Ureter (tissue), 1 donor: ENCODE measurements around the gene NRXN2. TPM values are rescaled to one million over a fixed set of nuclear protein-coding genes. Genes with fewer than 3 reads are reported as not detected.

Experiments
- DNase-seq: peaks from one replicate; pipeline ENCODE4 v3.0.0-alpha.2; 2020; ENCODE audit warnings: low spot score
- total RNA-seq: library from RNA; stranded (reverse); gene quantifications from one replicate; pipeline ENCODE4 v1.2.4, GENCODE V29; 2023
- donor health status: DM: yes; HTN: yes; CAD: no.

The NRXN2 gene
- total RNA-seq, 1 donor from 2014 or later = 11.6 TPM

DNA sequence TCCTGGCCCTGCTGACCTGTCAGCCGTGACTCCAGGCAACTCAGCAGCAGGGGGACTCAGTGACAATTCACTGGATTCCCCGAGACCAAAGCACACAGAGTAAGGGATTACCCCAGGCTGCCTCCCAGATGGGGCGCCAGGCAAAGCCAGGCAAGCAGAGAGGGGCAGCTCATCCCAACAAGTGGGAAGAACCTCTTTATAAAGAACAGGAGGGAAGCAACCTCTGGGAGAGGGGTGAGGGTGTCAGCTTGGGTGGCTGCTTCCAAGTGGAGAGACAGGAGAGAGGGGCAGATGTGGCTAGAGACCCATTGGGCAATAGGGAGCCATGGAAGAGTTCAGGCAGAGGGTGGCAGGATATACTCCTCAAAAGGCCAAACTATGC is 130.8 kb downstream of the NRXN2 start:
- DNase-seq = no peak

GRCh38 chr11:64591257-64592233 is 131.5 kb downstream of the NRXN2 start:
- no peak for DNase-seq

- no peak for DNase-seq
These were observed 132.2 kb downstream of the NRXN2 start, which contains the start of gene SLC22A12 for GRCh38 chr11:64590763-64591221. SLC22A12 (plus strand) TSS chr11:64591220; CDS start chr11:64591557, 337 bp downstream.

DNA sequence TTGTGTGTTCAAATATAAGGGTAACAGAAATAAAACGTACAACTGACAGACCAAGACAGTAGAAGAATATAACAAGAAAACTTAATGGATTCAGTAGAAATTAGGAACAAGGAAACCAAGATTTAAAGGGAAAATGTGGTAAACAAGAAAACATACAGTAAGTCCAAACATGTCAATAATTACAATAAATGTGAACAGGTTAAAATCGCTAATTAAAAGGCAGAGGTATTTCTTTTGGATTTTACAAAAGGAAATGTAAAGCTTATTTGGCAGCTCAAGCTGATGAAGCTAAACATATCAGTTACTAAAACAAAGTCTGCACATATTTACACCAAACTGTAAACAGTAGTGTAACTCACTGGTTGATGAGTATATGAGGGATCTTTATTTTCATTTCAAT is 134.3 kb downstream of the NRXN2 start:
- no peak for DNase-seq

- DNase-seq = no peak
These were observed 136.6 kb downstream of the NRXN2 start for GRCh38 chr11:64586366-64586765.

GRCh38 chr11:64585150-64585549 is 137.8 kb downstream of the NRXN2 start:
- no peak for DNase-seq

- no peak for DNase-seq
These were observed 139.4 kb downstream of the NRXN2 start for GRCh38 chr11:64583296-64584262.

DNA sequence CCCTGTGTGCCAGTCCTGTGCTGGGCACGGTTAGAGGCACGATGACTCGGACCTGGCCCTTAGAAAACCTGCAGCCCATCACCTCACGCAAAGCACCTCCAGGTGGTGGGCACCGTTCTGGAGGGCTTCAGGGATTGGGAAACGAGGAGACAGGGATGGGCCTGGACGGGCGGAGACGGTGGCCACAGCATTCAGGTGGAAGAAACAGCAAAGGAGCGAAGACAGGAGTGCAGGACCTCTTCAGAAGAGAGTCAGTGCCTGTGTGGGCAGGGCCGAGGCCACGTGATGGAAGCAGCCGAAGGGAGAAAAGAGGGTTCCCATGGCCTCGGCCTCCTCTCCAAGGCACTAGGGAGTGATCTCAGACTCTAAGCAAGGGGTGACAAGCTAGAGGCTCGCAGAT is 140.1 kb downstream of the NRXN2 start:
- DNase-seq = no peak

- no peak for DNase-seq
These were observed 141.9 kb downstream of the NRXN2 start for GRCh38 chr11:64581057-64581523.

DNA sequence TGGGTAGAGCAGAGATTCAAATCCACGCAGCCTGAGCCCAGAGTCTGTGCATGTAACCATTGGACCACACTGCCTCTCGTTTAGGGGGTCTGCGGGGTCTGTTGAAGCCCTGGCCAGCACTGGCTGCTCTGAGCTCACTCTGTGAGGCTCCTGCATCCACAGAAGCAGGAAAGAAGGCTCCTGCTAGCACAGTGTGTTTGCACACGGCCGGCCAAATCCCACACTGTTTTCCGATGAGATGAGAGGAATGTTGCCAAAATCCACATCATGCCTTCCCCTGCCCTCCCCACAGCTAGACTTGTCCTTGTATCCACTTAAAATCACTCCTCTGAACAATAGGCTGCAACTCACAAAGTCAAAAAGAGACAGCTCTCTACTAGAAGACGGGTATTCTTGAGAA is 142.6 kb downstream of the NRXN2 start:
- no peak for DNase-seq

DNA sequence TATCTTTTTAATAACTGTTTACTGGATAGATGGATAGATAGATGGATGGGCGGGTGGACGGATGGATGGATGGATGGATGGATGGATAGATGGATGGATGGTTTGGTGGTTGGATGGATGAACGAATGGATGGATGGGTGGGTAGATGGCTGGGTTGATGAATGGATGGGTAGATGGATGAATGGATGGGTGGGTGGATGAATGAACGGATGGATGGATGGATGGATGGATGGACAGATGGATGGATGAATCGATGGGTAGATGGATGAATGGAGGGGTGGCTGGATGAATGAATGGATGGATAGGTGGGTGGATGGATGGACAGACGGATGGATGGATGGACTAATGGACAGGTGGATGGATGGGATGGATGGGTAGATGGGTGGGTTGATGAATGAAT is 145.8 kb downstream of the NRXN2 start:
- DNase-seq = no peak

GRCh38 chr11:64572143-64572542 is 150.9 kb downstream of the NRXN2 start:
- DNase-seq = no peak

DNA sequence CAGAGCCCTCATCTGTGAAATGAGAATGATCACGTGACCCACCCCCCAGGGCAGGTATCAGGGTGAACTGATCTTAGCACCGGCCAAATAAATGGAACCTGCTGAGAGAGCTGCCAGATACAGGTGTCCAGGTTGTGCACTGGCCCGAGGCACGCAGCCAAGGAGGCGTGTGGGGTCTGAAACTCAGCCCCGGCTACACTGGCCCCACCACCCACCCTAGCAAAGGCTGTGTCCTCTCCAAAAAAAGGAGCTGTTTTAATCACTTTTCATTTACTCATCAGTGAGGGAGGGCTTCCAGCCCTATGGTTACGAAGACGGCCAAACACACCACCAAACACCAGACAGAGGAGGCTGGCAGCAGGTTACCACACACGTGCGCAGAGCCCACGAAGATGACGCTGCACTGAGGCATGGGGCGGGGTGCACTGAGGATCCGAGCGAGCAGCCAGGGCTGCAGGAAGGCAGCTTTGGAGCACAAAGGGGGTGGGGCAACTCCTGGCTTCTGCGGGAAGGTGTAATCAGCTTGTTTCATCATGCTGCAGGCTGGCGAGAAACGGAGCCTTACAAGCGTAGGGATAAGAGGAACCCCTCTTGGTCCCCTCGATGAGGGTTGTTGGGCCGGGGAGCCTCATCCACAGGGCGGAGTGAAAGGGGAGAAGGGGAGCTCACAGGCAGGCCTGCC is 151.4 kb downstream of the NRXN2 start:
- no peak for DNase-seq

DNA sequence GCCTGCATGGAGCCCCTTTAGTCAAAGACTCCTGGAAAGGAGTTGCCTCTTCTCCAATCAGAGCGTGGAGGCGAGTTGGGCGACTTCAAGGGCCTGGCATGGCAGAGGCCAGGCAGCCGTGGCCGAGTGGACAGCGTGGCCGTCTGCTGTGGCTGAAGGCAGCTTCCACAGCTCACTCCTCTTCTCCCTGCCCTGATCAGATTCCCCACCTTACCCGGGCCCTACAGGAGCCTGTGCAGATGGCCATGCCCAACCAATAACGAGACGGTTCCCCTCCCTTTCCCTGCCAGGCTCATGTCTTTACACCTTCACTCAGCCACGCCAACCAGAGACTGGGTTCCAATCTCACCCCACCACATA is 152.0 kb downstream of the NRXN2 start:
- DNase-seq = no peak

- no peak for DNase-seq
These were observed 152.7 kb downstream of the NRXN2 start for GRCh38 chr11:64570341-64570740.

DNA sequence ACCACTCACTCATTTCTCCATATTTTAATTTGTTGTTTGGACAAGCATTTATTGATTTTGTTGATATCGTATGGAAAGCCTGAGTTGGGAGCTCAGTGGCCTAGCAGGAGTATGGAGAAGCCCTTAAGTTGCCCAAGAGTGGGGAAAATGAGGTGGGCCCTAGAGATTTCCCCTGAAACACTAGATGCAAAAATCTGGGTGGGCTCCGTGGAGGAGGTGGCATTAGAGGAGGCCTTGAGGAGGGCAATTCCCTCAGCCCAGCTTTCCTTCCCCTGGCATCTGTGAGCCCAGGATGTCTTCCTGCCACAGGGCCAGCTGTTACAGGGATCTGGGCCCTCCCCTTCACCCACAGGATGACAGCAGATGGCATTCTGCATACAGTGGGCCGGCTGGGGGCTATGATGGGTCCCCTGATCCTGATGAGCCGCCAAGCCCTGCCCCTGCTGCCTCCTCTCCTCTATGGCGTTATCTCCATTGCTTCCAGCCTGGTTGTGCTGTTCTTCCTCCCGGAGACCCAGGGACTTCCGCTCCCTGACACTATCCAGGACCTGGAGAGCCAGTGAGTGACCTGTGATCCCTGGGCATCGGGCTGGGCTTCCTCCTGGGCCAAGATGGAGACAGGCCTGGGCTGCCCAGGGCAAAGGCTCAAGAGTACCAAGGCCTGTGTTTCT is 153.6 kb downstream of the NRXN2 start:
- no peak for DNase-seq

- no peak for DNase-seq
These were observed 154.3 kb downstream of the NRXN2 start for GRCh38 chr11:64568584-64569140.

DNA sequence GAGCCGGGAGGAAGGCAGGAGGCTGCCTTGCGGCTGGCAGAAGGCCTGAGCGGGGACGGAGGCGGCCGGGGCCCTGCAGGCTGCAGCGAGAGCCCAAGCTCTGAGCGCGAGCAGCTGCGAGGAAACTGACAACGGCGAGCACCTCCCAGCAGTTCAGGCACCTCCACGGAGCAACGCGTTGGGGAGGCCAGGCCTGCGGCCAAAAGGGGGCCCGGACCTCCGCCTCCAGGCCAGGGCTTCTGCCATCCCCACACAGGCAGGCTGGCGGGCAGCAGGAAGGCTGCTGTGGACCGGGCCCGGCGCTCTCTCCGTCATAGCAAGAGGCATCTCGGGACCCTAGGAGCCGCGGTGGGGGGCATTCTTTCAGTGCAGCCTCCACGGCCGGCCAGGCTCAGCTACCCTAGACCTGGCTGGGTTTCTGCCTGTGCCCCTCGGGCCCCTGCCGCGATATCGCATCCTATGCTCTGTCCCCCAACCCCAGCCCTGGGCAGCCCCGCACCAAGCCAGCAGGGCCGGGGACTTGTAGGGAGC is 154.9 kb downstream of the NRXN2 start:
- no peak for DNase-seq

GRCh38 chr11:64566915-64567891 is 155.8 kb downstream of the NRXN2 start:
- no peak for DNase-seq
